HG02973 (cell line): ENCODE data around the gene NAP1L4.

Source experiments
- ATAC-seq: cut with Tn5 transposase; IDR thresholded peaks from one replicate; pipeline ENCODE4 v1.9.1; 2021; ENCODE audit warnings: moderate library complexity; ENCODE audit not compliant: unreplicated experiment

Gene NAP1L4

DNA sequence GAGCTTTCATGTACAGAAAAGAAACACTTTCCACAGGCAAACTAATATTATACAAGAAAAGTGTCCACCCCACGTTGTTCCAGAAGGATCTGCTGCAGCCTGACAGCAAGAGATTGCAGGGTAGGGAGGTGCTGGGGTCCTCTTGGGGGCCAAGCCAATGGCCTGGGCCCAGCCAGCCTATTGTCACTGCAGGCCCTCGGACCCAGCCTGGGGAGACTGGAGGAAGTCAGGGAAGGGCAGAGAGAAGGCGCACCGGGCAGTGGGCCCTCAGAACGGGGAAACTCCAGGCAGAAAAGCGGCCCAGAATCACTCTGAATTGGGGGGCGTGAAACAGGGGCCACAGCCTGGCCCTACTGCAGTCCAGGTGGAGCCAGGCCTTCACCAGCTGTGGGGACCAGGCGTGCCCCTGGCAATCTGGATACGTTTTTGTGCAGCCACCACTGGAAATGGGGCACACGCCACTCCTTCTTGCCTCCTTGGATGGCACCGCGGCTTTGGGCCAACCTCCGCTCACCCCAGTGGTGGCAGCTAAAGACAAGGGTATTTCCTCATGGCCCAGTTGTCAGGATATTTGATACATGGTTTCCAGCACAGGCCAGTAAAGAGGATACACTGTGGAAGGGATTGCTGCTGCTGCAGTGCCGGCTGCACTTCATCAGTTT is 3.9 kb upstream of the NAP1L4 start:
- ATAC-seq, result no peak

DNA sequence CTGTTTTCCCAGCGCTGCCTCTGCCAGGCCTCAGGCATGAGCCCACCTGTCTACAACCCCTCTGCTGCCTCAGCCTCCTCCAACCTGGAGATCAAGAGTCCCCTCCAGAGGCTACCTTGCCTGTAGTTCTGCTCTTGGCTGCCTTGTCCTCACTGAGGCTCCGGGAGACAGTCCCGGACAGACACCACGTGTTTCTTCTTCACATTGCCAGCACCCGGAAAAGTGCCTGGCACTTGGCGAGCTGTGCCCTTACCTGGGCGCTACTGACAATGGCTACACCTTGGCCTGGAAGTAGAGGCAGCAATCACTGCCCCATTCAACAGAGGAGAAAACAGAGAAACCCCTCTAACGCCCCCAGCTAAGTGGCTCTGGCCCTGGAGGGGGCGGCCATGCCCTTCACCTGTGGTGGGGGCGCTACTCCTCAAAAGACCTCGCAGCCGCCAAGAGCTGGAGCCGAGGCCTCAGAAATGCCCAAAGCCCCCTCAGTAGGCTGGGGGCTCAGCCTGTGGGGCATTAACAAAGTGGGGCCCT is 3.0 kb upstream of the NAP1L4 start:
- no peak for ATAC-seq

DNA sequence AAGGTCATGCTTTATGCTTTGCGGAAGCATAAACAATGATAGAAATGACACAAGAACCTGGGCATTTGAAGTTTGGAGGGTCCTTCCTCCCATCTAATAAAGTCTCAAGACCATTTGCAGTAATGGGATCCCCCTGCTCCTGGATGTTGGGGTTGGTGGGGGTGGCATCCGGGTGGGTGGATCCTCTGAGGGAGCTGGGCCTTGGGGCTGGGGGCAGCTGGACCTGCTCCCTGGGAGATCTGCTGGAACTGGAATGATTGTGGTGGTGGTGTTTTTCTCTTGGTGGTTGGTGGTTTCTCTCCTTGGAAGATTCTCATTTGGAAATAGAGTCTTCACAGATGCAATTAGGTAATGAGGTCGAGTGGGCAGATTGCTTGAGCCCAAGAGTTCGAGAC is 2.2 kb upstream of the NAP1L4 start:
- ATAC-seq, result no peak

DNA sequence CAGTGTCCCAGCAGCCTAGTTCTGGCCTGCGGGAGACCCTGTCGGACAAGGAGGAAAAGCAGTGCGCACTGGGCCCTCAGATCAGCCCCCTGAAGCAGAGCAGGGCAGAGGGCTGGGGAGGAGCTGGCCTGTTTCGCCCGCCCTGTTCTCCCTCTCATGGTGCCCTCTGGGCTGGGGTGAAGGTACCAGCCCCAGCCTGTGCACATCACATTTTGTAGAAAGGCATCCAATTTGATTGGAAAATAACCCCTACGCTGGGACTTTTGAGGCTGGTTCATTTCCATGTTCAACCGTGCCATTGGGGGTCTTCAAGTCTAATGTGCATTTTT is 832 bp upstream of the NAP1L4 start:
- ATAC-seq, result no peak

DNA sequence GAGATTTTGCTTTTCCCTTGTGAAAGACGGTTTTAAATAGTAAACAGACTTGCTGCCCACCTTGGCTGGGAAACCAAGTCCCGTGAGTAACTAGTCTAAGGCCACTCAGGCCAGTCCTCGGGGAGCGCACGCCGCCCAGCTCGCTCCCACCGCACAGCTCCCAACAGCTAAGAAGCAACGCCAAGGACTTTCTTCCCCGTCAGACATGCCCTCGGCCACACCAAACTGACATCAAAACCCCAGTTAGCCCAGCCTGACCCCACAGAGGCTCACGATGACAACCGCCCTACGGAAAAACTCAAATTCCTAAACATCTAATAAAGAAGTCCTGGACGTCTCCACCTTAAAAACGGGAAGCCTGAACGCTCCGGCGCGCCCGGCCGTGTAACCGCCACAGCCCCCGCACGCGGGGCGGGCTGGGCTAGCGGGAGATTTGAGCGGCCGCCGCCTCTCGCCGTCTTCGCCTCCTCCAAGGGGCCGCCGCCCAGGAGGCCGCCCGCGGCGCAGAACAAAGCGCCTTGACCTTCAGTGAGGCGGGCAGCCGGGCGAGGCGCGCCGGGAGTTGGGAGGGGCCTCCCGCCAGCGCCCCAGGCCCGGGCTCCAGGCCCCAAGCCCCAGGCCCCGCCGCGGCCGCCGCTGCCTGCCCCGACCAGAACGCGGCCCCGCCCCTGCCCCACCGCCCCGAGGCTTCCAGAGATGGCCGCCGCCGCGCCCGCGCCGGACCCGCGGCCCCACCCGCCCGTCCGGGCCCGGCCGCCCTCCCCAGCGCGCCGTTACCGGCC is 486 bp downstream of the NAP1L4 start:
- peak; percentile 30 for ATAC-seq

DNA sequence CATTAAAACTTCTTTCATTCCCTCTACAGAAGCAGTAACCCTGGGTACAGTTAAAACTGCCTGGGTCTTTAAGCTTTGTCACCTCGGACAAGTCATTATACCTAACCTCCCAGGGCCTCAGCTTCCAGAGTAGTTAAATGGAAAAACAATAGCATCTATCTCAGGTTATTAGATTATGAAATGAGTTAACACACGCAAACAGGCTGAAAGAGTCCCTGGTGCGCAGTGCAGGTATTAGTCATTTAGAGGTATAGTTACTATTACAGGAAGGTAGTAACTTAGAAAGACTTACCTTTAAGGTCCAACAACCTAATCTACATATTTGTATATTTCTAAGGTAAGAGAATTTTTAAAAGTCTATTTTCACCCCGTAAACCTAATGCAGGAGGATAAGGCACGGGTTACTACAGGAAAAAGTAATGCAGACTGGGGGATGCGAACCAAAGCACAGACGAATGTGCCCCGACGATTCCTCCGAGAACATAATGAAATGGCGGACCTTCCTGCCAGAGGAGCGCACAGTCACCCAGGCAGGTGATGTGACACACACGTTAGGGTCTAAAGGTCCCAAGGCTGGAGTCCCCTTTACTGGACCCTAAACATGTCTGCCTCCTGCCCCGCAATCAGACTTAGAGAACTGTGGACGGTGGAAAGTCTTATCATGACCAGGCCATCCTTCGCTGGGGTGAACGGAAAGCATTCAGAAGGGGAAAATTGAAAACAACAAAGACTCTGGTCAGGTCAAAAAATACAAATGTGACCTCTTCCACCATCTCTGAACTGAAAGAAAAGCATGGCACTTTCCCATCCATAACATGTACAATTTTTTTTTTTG is 1.3 kb downstream of the NAP1L4 start:
- no peak for ATAC-seq

DNA sequence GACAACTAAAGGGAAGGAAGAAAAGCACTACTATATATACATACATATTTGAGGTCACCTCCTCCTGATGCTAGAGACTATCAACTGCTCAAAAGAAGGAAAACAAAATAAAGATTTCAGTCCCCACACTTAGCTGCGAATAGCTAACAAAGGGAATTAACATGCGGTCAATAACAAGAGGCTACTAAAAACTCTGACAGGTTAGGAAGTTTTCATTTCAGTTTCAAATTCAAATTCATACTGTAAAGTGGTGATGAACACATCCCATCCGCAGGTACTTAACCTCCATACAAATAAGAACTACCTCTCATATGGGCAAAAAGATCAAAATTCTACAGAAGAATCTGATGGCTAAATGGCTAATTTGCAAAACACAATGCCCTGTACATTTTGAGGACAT is 2.6 kb downstream of the NAP1L4 start:
- ATAC-seq, result no peak

DNA sequence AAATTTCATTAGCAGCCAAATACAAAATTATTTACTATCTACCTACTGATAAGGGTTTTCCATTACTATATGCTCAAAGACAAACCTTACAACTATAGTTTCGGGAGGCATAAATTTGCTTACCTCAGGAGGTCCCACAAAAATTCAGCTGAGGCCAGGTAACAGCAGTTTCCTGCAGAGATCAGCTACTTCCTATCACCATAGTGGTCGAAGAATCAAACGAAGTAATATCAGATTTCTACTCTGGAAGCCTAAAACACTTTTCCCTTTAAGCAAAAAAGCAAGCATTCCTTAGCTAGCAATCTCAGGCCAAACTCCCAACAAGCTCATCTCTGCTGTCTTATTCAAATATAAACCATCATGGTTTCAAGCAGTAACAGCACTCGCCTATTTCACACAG is 3.1 kb downstream of the NAP1L4 start:
- ATAC-seq, result no peak

DNA sequence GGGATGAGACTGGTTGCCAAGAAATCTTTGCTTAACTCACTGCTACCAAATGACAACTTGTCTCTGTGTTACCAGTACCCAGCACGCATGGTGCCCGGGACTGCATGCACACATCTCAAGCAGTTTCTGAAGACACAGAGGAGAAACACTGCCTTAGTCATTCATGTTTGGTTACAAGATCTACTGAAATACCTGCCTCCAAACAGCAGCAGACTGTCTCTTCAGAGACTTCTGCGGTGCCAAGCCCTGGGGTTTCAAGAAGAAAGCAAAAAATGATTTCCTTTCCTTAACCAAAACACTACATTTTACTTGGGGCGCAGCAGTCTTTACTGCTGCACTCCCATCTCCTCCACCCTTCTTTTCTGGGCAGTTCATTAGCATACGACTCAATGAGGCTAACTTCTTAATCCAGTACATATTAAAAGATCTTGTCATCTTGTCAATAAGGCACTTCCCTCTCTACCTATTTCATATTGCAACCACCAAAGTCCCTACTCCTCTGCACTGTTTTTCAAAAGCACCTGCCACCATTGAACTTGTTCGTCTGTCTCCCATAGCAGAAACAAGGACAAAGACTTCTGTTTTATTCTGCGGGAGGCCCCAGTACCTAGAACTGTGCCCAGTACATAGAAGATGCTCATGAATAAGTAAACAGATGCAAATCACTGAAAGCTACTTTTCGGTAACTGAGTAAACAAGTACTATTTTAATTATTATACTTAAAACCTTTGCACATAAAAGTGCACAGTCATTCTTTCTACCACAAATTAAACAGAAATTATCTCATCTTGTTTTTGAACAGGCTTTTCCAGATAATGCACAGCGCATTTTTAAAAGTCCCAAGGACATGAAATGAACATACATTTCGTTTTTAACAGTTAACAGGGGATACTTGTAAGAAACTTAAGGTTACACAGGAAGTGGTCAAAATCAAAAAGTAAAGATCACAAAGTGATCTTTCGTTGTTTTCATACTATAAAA is 4.0 kb downstream of the NAP1L4 start:
- no peak for ATAC-seq

DNA sequence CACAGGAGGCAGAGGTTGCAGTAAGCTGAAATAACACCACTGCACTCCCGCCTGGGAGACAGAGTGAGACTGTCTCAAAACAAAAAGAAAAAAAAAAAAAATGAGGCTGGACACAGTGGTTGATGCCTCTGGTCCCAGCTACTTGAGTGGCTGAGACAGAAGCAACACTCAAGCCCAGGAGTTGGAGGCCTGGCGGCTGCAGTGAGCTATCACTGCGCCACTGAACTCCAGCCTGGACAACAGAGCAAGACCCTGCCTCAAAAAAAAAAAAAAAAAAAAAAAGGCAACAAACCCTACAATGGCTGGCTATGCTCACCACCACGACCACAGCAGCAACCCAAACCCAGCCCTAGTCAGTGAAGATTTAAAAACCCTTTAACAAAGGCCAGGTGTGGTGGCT is 8.2 kb downstream of the NAP1L4 start:
- no peak for ATAC-seq

DNA sequence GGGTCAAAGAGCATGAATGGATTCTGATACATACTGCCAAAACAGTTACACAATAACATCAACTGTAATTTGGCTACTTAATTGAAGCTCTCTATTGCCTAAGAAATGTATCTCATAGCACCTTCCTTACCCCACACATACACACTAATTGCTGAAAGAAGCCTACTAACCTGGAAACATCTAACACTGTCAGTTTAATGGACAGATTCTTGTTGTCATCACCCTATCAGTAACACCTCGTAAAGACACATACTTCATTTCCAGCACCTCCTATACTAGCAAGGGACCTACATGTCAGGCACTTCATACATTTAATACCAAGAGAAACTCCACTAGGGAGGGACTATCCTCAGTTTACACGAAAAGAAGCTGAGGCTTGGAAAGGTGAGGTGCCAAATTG is 9.9 kb downstream of the NAP1L4 start:
- no peak for ATAC-seq

DNA sequence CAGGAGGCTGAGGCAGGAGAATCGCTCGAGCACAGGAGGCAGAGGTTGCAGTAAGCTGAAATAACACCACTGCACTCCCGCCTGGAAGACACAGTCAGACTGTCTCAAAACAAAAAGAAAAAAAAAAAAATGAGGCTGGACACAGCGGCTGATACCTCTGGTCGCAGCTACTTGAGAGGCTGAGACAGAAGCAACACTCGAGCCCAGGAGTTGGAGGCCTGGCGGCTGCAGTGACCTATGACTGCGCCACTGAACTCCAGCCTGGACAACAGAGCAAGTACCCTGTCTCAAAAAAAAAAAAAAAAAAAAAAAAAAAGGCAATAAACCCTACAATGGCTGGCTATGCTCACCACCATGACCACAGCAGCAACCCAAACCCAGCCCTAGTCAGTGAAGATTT is 11.0 kb downstream of the NAP1L4 start:
- ATAC-seq, result no peak

DNA sequence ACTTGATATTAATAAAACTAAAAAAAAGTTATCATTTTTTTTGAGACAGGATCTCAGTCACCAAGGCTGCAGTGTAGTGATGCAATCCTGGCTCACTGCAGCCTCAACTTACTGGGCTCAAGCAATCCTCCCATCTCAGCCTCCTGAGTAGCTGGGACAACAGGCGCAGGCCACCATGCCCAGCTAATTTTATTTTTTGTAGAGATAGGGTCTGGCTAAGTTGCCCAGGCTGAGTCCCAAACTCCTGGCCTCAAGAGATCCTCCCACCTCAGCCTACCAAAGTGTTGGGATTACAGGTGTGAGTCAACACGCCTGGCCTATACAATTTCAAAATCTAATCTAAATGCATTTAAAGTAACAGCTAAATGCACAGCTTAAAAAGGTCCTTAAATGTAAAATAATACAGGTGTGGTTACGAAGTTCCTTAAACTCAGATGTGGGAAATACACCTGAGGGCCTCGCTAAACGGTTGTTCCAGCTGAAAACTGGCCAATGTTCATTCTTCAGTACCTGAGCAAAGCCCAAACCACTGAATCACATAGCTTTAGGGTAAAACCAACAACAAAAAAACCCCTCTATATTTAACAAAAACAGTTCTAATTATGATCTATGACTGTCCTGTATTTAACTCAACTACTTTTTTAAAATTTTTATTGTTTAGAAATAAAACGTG is 11.8 kb downstream of the NAP1L4 start:
- no peak for ATAC-seq

DNA sequence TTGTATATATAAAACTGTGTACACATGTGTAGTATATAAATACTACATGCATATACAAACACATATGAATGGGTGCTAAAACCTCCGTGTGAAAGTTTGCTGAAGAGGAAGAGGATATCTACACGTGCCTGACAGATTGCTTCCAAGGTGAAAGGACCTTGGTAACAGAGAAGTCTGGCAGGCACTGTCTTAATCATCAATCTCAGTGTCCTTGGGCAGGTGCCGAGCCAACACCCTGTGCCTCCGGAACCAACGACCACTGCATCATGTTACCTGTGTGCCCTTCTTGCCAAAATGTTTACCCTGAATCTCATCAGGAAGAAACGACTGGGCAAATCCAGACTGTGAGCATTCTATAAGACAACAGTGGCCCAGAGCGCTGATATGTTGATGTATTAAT is 15.0 kb downstream of the NAP1L4 start:
- ATAC-seq, result no peak

DNA sequence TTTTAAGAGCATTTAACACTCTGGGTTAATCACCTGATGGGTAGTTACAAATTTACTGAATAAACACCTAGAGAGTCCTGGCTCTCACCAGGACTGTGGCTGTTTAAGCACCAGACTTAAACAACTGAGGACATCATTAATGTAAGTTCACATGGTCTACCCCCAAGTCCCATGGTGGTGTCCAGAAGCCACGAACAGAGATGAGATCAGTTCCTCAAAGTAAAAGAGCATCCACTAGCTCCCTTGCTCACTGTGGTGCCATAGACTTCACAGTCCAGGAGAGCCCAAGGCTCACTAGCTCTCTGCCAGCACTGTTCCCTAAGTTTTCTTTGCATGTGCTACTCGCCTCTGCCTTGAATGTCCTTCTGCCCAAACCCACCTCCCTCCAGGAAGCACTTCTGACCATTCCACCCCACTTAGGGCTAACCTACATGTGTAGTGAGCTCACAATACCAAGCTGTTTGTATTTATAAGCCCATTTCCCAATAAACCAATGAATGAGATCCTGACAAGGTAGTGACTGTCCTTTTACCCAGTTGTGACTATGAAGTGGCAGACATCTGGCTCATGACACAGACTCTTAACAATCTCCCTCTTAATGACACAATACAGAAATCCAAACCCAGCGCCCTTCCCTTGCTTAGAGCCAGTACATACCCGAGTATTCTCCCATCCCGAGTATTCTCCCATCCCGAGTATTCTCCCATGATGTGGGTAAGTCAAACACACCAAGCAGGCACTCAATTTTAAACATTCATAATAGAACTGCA is 15.7 kb downstream of the NAP1L4 start:
- no peak for ATAC-seq

DNA sequence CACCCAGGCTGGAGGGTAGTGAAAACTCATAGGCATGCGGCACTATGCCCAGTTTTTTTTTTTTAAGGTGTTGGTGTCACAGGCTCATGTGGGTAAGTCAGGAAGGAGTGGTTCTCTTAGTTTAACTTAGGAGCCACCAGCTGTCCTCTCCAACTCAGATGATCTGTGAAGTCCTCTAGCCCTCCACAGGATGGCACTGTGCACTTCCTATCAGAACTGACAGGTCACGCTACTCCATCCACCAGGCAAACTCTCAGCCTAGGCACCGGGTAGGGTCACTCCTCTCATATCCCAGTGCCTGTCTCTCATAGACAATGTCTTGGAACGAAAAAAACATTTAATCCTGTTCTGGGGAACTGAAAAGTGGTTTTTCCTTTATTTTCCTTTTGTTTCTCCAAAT is 16.5 kb downstream of the NAP1L4 start:
- ATAC-seq, result no peak

DNA sequence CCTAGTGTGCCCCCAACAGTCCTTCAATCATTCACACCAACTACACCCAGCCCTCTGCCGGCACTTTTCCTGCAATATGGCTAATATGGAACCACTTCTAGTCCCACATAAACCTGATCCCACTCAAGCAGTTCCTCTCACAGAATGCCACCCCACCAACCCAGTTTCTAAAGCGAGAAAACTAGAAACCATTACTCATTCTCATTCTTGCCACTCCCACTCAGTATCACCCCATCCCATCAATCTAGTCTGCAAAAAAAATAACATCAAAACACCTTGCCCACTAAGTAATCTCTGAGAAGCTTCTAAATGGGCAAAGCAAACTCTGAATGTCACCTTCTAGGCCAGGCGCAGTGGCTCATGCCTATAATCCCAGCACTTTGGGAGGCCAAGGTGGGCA is 17.9 kb downstream of the NAP1L4 start:
- no peak for ATAC-seq

DNA sequence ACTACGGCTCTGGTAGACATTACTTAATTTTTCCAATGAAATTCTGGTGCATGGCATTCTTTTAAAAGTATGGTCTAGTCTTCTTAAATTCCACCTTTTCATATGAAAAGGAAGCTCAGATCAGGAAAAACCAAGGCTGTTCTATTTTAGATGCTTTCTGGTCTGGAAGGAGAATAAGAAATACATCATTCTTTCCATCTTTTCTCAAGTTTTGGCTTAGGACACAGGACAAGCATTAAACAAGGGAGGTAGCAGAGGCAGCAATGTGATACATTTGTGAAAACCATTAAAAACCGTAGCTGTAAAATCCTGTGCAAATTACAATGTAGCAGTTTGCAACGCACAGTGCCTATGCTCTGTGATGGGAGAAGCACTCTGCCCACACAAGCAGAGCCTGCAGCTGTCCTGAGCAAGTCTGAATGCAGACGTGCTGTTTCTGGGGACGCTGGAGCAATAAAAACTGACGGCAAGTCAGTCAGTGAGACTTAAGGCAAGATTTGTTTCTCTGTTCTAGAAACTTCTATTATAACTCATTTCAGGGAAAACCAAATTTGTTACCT is 23.7 kb downstream of the NAP1L4 start:
- no peak for ATAC-seq

DNA sequence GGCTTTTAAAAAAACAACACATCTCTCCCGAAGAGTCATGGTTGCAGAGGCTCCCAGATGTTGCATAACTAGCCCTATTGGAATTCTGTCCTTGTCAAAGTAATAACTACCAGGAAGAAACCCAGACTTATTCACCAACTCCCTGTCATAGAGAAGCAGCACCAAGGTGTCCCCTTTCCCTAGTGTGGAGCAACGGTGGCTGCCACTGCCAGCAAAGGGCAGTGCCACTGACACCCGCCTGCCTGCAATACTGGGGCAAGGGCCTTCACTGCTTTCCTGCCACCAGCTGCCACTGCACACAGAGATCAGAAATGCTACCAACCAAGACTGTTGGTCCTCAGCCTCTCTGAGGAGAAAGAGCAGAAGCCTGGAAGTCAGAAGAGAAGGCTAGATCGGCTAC is 27.3 kb downstream of the NAP1L4 start:
- no peak for ATAC-seq
